SK-N-SH (cell line): ENCODE data around the gene GMNN.

Source experiments
- CTCF ChIP-seq: fragments of 200-600 bp; sonication (generic); IDR thresholded peaks from 2 replicates; pipeline ENCODE4 v1.6.1; 2017; ENCODE audit warnings: antibody characterized with exemption, mild to moderate bottlenecking, moderate library complexity
- GABPA ChIP-seq: IDR thresholded peaks from 2 replicates; pipeline ENCODE4 v1.4.0; 2012; ENCODE audit warnings: low read depth, mild to moderate bottlenecking
- RCOR1 ChIP-seq: fragments of 150-350 bp; IDR thresholded peaks from 2 replicates; pipeline ENCODE4 v1.6.1; 2017; ENCODE audit warnings: antibody characterized with exemption, low read length
- YY1 ChIP-seq: IDR thresholded peaks from 2 replicates; pipeline ENCODE4 v1.4.0; 2012; ENCODE audit warnings: low read depth, mild to moderate bottlenecking
- ZBTB33 ChIP-seq: IDR thresholded peaks from 2 replicates; pipeline ENCODE4 v1.4.0; 2012; ENCODE audit warnings: low read depth, borderline replicate concordance

GRCh38 chr6:24809728-24810127, 35.0 kb downstream of the GMNN start:
- TF ChIP-seq ZBTB33: no peak
- no peak for TF ChIP-seq YY1
- no peak for TF ChIP-seq GABPA
- TF ChIP-seq RCOR1: no peak
- no peak for TF ChIP-seq CTCF
